HG02885 (cell line): ENCODE measurements around the gene CACNA1D.

Experiments
- ATAC-seq: cut with Tn5 transposase; IDR thresholded peaks from one replicate; pipeline ENCODE4 v1.9.1; 2021; ENCODE audit warnings: mild to moderate bottlenecking; ENCODE audit not compliant: unreplicated experiment, poor library complexity

CACNA1D gene

DNA sequence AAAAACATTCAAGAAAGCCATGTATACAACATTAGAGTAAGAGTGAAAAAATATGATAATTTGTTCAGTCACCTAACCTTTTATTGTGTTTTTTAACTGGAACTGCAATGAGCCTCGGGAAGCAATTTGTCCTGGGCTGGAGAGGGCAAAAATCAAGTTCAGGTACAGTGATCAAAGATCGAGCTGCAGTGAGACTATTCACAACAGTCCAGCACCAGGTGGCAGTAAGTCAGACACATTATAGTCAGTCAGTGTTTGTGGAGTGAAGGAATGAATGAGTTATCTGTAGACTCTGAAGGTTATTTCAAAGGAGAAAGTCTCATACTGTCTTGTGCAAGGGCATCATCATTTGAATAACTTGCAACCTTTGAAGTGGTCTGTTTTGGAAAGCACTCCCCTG lies 235.2 kb downstream of the CACNA1D start:
- ATAC-seq: no peak

DNA sequence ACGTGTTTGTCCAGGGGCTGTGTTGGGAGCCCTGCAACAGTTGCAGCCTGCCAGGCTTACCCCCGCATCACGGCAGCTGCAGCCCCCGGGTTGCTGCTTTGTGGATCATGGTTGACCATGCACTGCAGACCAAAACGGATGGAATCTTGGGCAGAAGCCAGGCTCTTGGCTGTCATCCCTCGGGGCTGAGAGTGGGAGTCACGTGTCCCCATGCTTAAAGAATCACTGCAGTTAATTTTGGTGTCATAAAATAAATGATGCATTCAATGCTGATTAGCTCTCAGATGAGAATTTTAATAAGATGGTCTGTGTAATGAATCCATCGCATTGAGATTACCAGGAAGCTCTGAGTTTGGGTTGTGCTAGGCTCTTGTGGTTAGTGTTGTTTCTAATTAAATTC lies 236.2 kb downstream of the CACNA1D start:
- ATAC-seq: no peak

DNA sequence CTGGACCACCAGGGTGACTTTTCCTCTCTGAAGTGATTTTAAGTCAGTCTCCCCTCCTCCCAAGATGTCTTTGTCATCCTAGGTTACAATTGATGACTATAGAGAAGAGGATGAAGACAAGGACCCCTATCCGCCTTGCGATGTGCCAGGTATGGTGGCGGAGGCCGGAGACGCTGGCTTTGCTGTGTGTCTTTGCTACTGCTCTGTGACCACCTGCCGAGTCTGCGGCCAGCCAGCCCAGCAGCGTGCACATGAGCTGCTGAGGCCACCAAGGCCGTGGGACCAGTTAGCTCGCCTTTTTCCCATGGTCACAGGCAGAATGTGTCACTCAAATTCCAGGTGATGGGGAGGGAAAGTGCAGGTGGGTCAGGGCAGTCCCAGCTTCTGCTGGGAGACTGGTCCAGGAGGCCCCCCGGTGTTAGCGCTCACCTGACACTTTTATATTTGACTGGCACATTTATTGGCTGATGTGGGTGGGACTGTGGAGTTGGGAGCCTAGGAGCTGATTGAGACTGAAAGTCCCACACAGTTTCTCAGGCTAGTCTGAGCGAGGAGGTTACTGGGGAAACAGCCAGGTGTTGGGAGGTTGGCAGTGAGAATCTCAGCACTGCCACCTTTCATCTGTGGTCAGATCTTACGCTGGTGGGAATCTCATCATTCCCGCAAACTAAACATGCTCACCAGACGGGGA lies 237.7 kb downstream of the CACNA1D start:
- no peak for ATAC-seq

DNA sequence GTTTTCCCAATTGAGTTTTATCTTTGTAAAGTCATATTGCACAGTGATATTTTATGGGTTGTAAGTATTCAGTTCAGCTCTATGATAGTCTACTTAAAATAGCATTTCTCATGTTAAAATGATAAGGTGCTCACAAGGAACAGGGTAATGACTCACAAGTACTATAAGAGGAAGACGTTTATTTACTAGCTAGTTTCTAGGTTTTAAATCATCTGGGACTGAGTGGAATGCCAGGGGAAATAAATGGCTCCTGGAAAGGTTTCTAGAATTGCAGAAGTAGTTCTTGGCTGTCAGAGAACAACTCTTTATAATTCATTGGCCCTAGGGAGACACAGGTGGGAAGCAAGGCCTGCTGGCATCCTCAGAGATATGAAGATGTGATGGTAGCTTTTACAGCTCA lies 239.0 kb downstream of the CACNA1D start:
- no peak for ATAC-seq

DNA sequence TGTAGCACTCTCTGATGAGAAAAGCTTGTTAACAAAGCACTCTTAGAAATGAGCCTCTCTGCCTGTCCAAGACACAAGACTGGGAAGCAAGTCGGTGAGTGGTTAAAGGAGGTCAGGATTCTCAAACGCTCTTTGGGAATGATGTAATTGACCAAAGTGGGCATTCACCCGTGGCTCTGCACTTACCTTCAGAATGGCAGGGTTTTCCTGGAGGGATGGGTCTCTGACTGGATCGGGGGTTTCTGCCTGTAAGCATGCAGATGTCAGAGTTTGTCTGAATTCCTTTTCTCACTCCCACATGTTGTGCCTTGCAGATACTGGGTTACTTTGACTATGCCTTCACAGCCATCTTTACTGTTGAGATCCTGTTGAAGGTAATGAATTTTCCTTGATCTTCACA lies 245.6 kb downstream of the CACNA1D start:
- no peak for ATAC-seq

DNA sequence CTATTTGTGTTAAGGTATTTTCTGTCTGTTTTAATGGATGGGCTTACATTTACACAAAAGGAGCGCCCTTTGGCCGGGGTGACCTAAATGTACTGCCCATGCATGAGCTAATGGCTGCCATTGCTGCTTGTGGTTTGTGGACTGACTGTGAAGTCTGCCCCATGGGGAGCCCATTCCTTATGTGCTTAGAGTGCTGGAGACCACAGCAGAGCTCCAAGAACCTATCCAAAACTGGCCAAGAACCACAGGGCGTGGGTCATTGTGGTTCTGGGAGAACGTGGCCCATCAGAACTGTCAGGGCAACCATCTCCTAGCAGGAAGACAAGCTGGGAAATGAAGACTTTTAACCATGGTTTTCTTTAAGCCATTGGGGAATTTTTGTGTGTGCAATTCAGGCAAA lies 246.5 kb downstream of the CACNA1D start:
- no peak for ATAC-seq

DNA sequence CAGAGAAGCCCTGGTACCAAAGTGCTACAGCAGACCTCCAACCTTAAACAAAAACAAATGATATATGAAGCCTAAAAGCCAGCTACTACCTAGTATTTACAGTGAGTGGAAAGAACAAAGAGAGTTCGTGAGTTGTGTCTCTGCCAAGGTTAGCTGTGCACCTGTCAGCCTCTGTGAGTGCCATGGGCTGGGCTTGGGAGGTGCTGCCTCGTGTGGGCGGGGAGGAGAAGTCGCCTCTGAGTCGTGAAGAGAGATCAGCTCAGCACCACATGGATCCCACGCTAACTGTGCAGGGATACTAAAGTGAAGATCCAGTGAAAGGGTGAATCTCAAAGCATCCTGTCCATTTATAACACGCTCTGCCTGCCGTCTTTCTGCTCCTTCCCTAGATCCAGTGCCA lies 249.9 kb downstream of the CACNA1D start:
- no peak for ATAC-seq

DNA sequence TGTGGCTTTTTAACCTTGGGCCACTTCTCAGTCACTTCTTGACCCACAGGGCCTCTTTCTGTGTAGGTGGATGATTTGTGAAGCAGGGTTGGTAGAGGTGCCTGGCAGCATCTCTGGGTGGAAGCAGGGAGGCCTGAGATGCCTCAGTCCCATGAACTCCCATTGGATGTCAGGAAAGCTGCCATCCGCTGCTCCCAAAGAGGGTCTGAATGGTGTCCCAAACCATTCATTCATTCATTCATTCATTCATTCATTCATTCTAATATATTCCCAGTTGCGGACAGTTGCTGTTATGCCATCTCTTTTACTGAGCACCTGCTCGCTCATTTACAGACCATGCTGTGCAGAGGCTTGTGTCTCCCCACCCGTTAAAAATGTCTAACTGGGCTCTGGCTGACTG lies 253.1 kb downstream of the CACNA1D start:
- ATAC-seq: no peak

DNA sequence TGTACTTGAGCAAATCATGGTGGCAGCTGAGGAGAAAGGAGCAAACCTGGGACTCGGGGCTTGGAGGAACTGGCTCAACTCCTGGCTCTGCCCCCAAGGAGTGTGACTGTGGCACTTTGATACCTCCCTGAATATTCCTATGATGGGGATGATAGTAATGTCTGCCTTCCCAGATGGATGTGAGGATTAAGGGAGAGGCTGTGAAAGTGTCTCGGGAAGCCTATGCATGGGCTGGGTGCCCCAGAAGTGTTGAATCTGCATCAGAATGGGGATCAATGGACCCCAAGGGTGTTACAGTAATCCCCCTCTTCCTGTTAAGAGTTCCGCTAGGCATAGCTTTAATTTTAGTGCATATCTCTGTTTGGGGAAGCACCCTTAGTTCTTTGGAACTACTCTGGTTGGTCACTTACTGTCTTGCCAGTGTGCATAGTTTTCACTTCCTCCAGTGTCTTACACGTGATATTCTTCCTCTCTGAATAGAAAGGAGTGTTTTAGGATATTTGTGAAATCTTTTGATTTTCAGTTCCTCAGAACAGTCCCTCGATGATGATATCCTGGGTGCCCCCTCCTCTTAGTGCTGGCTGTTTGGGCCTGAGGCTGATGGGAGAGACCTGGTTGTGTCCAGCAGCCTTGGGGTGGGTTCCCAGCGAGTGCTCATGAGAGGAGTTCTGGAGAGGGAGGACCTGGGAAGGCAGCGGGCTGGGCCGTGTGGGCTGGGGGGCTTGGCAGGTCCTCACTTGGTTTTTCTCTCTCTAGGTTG lies 254.3 kb downstream of the CACNA1D start:
- peak; percentile 87 for ATAC-seq

DNA sequence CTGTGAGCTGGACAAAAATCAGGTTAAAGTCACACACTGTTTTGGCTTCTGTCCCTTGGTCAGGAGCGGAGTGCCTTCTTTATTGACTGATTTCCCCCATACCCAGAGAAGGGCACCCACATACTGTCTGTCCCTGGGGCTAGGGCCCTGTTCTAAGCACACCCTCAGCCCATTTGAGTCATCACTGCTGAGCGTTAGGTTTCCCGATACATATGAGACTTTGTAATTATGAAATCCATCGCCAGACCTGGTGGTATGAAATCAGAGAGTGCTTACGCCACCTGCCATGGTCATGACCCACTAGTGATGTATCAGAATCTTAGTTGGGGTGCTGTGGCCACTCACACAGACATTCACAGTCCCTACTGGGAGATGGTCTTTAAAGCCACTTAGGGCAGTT lies 255.0 kb downstream of the CACNA1D start:
- no peak for ATAC-seq

DNA sequence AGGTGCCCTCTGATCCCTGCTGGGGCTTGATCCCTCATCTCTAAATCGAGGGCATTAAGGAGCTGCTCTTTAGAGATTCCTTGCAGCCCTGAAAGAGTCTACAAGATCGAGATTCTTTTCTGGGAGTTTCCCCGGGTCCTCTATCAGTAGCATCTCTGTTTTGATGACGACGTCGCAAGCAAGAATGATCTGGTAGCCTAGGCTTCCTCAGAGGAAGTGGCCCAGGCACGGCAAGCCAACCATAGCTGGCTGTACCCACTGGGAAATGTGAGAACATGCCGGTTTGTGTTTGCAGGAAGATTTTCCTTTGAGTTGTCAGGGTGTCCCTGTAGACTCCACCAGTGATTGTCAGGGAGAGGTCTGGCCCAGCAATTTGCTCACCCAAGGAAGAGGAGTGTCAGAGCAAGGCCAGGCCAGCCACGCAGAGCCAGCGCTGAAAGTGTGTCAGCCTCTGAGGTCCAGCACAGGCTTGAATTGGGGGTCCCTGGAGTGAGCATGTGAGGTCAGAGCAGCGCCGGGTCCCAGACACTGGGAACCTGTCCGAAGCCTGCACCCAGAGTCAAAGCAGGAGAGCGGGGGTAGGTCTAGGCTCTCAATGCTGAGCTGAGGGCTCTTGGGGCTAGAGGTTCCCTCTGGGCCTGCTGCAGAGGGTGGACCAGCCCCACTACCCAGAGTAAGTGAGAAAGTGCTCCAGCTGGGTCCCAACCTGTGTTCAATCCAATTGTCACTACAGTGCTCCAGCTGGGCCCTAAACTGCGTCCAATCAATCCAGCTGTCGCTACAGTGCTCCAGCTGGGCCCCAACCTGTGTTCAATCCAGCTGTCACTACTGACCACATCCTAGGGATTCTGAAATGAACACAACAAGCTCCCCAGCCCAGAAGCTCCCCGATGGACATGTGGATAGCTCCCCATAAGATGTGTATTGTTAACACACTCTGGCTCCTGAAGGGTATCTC lies 256.1 kb downstream of the CACNA1D start:
- no peak for ATAC-seq

DNA sequence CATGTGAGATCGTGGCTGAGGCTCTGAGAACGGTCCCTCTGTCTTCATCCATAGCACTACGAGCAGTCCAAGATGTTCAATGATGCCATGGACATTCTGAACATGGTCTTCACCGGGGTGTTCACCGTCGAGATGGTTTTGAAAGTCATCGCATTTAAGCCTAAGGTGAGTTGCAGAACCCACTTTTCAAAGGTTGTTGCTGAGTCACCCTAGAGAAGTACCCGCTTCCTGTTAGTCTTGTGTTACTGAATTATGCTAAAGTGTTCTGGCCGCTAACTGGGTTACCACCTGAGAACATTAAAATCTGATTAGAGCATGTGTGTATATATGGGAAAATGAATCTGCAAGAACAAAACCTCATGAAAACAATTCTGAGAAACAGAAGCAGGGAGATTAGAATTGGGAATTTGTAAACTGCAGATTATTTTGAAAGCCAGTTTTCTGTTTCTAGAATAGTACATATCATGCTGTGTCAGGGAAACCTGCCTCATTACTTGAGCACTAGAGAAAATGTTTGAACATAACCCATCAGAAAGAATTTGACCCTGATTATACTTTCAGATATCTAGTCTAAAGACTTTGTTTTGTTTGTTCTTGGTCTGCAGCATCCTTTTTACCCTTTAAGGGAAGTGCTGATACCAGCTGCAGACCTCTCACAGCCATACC lies 259.2 kb downstream of the CACNA1D start:
- ATAC-seq: no peak

DNA sequence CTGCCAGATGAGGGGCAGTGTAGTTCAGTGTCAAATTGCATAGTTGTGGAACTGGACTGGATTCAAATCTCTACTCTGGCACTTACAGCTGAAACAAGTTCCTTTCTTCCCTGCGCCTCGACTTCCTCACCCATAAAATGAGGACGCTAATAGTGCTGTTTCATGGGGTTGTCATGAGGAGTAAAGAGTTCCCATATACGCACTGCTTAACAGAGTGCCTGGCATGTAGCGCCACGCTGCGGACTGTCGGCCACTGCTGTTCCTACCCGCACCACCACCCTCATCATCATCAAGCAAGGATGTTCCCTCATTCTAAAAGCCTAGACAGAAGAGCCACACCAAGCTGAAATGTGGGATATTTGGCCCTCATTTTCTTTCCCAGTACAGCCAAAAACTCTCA lies 259.9 kb downstream of the CACNA1D start:
- no peak for ATAC-seq

DNA sequence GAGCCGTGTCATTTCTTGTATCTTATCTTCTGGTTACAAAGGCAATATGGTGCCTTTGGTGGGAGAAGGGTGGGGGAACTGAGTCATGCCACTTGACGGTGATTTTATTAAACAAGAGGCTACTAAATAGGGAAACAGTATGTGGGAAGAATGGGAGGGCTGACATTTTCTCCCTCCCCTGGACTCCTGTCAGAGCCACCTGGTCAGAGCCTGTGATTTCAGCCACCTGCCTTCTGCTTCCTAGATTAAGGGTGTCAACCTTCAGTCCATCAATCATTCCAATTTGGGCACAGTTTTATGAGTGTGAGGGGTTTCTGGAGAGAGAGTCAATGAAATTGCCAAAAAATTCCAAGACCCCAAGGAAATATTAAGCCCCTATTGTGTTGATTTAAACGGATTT lies 264.4 kb downstream of the CACNA1D start:
- no peak for ATAC-seq

DNA sequence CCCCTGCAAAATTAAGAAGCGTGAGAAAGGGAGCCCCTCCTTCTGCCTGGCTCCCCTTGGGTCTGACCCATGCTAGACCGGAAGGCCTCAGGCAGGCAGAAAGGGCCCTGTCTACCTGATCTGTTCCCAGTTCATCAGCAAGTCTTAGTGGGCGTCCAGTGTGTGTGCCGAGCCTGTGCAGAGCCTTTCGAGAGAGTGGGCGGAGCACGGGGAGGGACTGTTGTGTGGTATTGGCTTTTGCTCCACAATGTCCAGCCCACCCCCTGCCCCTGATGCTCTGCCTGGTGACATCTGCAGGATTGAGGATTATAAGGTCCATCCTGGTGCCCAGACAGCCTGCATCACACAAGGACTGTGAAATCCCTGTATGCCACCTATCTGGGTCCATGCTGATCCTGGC lies 268.9 kb downstream of the CACNA1D start:
- no peak for ATAC-seq

DNA sequence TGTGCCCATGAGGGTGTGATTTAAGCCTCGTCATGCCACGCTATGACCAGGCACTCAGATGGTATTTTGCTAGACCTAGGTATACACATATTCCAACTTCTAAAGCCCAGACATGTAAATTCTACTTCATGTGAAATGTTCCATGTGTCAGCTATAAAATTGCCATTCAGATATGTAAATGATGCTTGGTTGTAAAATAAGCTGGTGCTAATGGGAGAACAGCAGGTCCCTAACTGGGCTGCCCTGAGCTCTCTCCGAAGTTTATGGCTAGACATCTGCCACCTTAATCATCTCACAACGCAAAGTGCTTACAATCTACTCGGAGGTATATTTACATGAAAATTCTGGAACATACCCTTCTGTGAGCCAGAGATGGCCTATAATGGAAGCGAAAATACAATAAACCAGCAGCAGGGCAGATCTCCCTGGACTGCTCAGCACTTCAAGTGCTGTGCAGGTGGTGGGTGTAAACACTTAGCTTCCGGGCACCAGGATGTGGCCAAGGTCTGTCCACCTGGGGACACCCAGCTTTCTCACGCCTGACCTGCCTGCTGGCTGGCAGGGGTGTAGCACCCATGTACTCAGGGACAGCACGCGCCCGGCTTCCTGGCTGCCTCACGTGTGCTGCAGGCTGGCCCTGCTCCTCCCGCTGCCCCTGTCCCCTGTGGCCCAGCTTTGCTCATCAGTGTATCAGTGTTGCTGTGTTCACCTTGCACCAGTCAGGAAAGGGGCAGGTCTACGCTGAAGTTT lies 269.8 kb downstream of the CACNA1D start:
- no peak for ATAC-seq

DNA sequence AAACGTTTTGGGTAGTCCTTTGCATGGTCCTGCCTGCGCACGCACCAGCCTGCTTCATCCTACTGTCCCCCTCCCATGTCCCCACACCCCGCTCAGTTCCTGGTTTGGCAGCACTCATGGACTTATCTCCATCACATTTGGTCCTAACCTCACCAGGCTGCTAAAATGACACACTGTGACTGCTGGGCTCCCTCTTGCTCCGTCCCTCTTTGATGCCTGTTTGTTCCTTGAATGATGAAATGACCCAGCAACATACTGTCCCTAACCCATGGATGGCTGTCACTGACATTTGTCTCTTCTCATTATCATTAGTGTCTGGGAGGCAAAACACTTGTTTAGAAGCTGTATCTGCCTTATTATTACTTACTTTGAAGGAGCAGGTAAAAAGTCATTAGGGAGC lies 271.3 kb downstream of the CACNA1D start:
- no peak for ATAC-seq

DNA sequence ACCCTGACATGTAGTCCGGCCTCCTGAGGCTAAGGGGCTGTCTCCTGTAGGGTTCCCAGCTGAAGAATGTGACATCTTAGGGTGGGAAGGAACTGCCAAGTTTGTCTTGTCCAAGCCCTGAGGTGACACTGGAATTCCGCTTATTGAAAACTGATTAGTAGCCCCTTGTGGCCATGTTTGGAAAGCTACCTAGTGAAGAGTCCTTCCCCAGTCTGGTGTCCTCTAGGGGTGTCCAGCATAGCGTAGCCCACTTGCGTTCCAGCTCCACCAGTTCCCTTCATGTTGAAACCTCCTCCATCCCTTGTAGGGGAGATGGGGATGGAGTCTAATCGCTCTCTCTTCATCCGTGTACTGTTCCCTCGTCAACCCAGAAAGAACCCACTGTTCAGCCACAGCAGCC lies 272.3 kb downstream of the CACNA1D start:
- ATAC-seq: no peak

DNA sequence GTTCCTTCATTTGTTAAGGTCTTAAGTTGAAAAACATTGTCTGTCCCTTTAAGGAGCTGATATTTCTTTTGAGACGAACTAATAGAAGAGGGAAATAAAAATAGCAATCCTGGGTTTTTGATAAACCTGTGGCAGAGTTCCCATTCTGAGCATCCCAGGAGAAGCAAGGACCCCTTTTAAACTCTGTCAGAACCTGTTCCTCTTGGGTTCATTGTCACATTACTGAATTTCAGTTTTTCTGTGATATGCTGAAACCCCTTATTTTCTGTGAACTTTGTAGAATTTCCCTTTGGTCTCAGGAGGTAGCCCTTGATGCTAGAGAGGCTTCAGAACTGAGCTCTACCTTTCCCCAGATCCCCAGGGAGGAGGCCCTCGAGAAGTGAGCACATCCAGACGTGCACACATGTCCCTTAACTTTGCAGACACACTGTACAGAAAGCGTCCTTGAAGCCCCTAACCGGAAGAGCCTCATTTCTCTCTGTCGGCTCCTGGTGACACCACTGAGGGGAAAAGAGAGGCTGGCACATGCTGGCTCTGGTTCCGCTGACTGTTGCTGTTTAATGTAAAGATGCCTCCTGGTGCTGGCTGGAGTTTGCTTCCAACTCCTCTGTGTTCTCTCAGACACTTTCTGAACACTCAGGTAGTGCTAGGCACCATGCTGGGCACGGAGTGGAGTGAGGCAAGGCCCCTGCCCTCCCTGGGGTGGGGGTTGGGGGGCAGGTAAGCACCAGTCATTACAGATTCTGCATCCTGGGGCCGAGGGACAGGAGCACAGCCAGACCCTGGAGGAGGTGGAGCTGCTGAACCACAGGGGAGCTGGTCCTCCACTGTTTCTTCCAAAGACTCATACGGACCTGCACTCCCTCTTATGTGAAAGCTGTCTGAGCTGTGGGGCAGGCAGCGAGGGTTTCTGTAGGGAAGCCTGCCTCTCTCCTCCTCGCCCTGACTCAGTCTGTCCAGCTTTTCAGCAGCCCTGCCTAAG lies 274.4 kb downstream of the CACNA1D start:
- ATAC-seq: no peak
